Panc1 (cell line): ENCODE measurements around the gene VSIG8.
"Not testable (repeated sequence)": the region's sequence is repeated elsewhere in the genome, so short reads cannot be mapped to it uniquely, and the experiment has no call there.

Experiments
- POLR2AphosphoS5 ChIP-seq: IDR thresholded peaks from 2 replicates; pipeline ENCODE4 v1.6.1; 2012; ENCODE audit warnings: mild to moderate bottlenecking, low read depth, low read length, moderate library complexity
- TCF7L2 ChIP-seq: IDR thresholded peaks from 2 replicates; pipeline ENCODE4 v1.6.1; 2011; ENCODE audit warnings: mild to moderate bottlenecking, low read depth, low read length, inconsistent platforms
- TF ChIP-seq, protein P1 (sequence below): fragments of 450-650 bp; IDR thresholded peaks from 2 replicates; pipeline ENCODE4 v1.5.1; 2017; ENCODE audit warnings: mild to moderate bottlenecking

DNA sequence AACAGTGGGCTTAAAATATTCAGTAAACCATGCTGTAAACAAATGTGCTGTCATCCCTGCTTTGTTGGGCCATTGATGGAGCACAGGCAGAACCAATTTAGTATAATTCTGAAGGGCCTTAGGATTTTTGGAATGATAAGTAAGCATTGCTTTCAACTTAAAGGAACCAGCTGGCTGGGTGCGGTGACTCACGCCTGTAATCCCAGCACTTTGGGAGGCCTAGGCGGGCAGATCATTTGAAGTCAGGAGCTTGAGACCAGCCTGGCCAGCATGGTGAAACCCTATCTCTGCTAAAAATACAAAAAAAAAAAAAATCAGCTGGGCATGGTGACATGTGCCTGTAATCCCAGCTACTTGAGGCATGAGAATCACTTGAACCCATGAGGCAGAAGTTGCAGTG lies 41.6 kb upstream of the VSIG8 start:
- TF ChIP-seq, protein P1, sequence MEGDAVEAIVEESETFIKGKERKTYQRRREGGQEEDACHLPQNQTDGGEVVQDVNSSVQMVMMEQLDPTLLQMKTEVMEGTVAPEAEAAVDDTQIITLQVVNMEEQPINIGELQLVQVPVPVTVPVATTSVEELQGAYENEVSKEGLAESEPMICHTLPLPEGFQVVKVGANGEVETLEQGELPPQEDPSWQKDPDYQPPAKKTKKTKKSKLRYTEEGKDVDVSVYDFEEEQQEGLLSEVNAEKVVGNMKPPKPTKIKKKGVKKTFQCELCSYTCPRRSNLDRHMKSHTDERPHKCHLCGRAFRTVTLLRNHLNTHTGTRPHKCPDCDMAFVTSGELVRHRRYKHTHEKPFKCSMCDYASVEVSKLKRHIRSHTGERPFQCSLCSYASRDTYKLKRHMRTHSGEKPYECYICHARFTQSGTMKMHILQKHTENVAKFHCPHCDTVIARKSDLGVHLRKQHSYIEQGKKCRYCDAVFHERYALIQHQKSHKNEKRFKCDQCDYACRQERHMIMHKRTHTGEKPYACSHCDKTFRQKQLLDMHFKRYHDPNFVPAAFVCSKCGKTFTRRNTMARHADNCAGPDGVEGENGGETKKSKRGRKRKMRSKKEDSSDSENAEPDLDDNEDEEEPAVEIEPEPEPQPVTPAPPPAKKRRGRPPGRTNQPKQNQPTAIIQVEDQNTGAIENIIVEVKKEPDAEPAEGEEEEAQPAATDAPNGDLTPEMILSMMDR = not testable (repeated sequence)
- not testable (repeated sequence) for TF ChIP-seq TCF7L2, POLR2AphosphoS5
